ENCODE data around the gene FYN.

FYN gene

DNA sequence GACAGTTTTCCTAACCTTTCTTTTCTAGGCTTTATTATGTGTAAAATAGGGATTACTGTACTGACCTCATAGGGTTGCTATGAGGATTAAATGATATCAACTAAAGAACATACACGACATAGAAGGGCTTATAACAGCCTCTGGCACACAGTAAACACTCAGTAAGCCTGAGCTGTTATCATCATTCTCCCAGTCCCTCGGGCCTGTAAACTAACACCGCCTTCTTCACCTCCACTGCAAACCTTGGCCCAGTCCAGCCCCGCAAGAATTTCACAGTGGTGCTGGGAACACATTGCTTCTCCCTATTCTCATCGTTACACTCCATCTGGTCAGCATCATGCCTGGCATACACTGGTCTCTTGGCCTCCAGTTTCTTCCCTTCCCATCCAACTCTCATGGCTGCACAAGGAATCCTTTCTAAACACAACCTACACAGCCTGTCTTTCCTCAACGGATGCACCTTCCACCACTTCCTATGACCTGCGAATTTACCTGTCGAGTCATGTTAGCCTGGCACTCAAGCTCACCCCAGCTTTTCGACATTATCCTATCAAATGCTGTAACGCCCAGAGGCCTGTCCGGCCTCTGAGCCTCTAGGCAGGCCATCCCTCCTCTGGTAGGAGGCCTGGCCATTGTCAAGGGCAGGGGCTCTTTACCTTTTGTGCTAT lies 92.1 kb downstream of the FYN start:
- Histone ChIP-seq H2AFZ (ENCODE audit: low read depth, low read length, severe bottlenecking) (no peak overlapping the region), H3K79me2 (ENCODE audit: insufficient read depth, low read length) (no peaks in the 10 kb centered on the region), H3K4me2 (ENCODE audit: low read depth, low read length, poor library complexity, severe bottlenecking) (no peak overlapping the region), H4K20me1 (ENCODE audit: low read depth, low read length) (no peaks in the 10 kb centered on the region), H3K27ac (ENCODE audit: low read depth, low read length) (no peak overlapping the region), H3K4me3 (ENCODE audit: insufficient read depth, low read length, poor library complexity, severe bottlenecking) (no peak overlapping the region), H3K27me3 (ENCODE audit: low read length) (no peaks in the 10 kb centered on the region), H3K9ac (ENCODE audit: low read length) (no peak overlapping the region), H3K9me2 (replicated peaks; ENCODE audit: insufficient read depth, low read length) (no peaks in the 10 kb centered on the region), H3K36me3 (ENCODE audit: low read length) (no peaks in the 10 kb centered on the region), H3K9me3 (ENCODE audit: insufficient read depth, low read length) (no peaks in the 10 kb centered on the region), H3F3A (ENCODE audit: insufficient read depth) (no peaks in the 10 kb centered on the region)
- TF ChIP-seq, protein P1, sequence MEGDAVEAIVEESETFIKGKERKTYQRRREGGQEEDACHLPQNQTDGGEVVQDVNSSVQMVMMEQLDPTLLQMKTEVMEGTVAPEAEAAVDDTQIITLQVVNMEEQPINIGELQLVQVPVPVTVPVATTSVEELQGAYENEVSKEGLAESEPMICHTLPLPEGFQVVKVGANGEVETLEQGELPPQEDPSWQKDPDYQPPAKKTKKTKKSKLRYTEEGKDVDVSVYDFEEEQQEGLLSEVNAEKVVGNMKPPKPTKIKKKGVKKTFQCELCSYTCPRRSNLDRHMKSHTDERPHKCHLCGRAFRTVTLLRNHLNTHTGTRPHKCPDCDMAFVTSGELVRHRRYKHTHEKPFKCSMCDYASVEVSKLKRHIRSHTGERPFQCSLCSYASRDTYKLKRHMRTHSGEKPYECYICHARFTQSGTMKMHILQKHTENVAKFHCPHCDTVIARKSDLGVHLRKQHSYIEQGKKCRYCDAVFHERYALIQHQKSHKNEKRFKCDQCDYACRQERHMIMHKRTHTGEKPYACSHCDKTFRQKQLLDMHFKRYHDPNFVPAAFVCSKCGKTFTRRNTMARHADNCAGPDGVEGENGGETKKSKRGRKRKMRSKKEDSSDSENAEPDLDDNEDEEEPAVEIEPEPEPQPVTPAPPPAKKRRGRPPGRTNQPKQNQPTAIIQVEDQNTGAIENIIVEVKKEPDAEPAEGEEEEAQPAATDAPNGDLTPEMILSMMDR (IDR thresholded peaks at IDR 0.05; ENCODE audit: insufficient read depth, low read length, poor library complexity, severe bottlenecking) = no peak
- TF ChIP-seq EZH2phosphoT487 (conservative IDR thresholded peaks at IDR 0.05; ENCODE audit: low read length) = no peak

DNA sequence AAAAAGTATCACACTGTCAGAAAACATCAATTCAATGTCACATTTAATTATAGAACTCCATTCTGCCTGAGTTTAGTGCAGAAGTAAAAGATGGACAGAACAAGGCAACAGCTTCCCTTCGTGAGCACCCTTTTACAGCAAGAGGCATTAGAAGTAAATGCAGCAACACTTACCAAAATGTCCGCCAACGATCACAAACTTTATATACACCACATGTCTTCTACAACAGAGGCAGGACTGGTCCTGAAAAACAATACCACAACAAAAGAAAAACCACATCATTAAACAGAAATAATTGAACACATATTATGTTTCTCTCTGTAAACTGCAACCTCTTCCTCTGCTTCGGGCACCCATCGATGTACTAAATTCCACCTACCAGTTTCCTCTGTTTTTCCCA lies 92.9 kb downstream of the FYN start:
- no peaks in the 10 kb centered on the region for H3F3A ChIP-seq (ENCODE audit: insufficient read depth)
- no peaks in the 10 kb centered on the region for H3K9me2 ChIP-seq (replicated peaks; ENCODE audit: insufficient read depth, low read length)
- TF ChIP-seq EZH2phosphoT487 (conservative IDR thresholded peaks at IDR 0.05; ENCODE audit: low read length) = no peak
- TF ChIP-seq, protein P1 (IDR thresholded peaks at IDR 0.05; ENCODE audit: insufficient read depth, low read length, poor library complexity, severe bottlenecking) = no peak
- H3K9ac ChIP-seq (ENCODE audit: low read length) = no peak overlapping the region
- no peak overlapping the region for H3K4me2 ChIP-seq (ENCODE audit: low read depth, low read length, poor library complexity, severe bottlenecking)
- H4K20me1 ChIP-seq (ENCODE audit: low read depth, low read length) = no peaks in the 10 kb centered on the region
- no peaks in the 10 kb centered on the region for H3K36me3 ChIP-seq (ENCODE audit: low read length)
- no peak overlapping the region for H3K4me3 ChIP-seq (ENCODE audit: insufficient read depth, low read length, poor library complexity, severe bottlenecking)
- H3K27ac ChIP-seq (ENCODE audit: low read depth, low read length) = no peak overlapping the region
- no peaks in the 10 kb centered on the region for H3K27me3 ChIP-seq (ENCODE audit: low read length)
- no peaks in the 10 kb centered on the region for H3K9me3 ChIP-seq (ENCODE audit: insufficient read depth, low read length)
- no peak overlapping the region for H2AFZ ChIP-seq (ENCODE audit: low read depth, low read length, severe bottlenecking)
- no peaks in the 10 kb centered on the region for H3K79me2 ChIP-seq (ENCODE audit: insufficient read depth, low read length)

DNA sequence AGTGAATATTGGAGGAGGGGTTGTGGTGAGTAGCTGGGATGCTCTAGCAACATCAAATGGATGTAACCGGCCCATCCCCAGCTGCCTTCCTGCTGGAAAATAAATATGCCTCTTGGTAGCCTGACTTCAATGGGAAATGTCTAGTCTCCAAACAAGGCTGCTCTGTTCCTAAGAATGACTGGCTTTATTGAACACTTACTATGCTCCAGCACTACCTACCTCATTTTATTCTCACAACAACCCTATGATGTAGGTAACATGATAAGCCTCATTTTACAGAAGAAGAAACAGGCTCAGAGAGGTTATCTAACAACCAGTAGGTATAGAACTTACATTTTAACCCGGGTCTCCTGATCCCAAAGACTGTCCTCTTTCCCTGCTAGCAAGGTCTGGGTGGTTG lies 93.6 kb downstream of the FYN start:
- Histone ChIP-seq H3K36me3 (ENCODE audit: low read length) (no peaks in the 10 kb centered on the region), H4K20me1 (ENCODE audit: low read depth, low read length) (no peaks in the 10 kb centered on the region), H3K4me3 (ENCODE audit: insufficient read depth, low read length, poor library complexity, severe bottlenecking) (no peak overlapping the region), H3K27ac (ENCODE audit: low read depth, low read length) (no peak overlapping the region), H3K9me2 (replicated peaks; ENCODE audit: insufficient read depth, low read length) (no peaks in the 10 kb centered on the region), H3K27me3 (ENCODE audit: low read length) (no peaks in the 10 kb centered on the region), H3K9me3 (ENCODE audit: insufficient read depth, low read length) (no peaks in the 10 kb centered on the region), H3F3A (ENCODE audit: insufficient read depth) (no peaks in the 10 kb centered on the region), H3K4me2 (ENCODE audit: low read depth, low read length, poor library complexity, severe bottlenecking) (no peak overlapping the region), H3K79me2 (ENCODE audit: insufficient read depth, low read length) (no peaks in the 10 kb centered on the region), H2AFZ (ENCODE audit: low read depth, low read length, severe bottlenecking) (no peak overlapping the region), H3K9ac (ENCODE audit: low read length) (no peak overlapping the region)
- no peak for TF ChIP-seq EZH2phosphoT487 (conservative IDR thresholded peaks at IDR 0.05; ENCODE audit: low read length)
- TF ChIP-seq, protein P1 (IDR thresholded peaks at IDR 0.05; ENCODE audit: insufficient read depth, low read length, poor library complexity, severe bottlenecking) = no peak

Measured in SU-DHL-6 (cell line).